ENCODE measurements around the gene RABL6. TPM values are rescaled to one million over a fixed set of nuclear protein-coding genes. Genes with fewer than 3 reads are reported as not detected.
A peak's percentile ranks its signal among the peaks of the same experiment; 100 is the strongest.
"Not testable (repeated sequence)": the region's sequence is repeated elsewhere in the genome, so short reads cannot be mapped to it uniquely, and the experiment has no call there.

Gene RABL6
- total RNA-seq, 1 donor, result 64.8 TPM

- no peak overlapping the region for H3K4me3 ChIP-seq (ENCODE audit: insufficient read depth, low read length)
- peaks cover 6% of the 10 kb centered on the region for H4K20me1 ChIP-seq (ENCODE audit: insufficient read depth, low read length)
- peaks cover 11% of the 10 kb centered on the region for H3K27me3 ChIP-seq (ENCODE audit: insufficient read depth, low read length)
- H3K4me1 ChIP-seq (ENCODE audit: insufficient read depth, low read length), result peaks cover 14% of the 10 kb centered on the region
- no peaks in the 10 kb centered on the region for H3K9me3 ChIP-seq (ENCODE audit: low read depth, low read length)
- H2AFZ ChIP-seq (ENCODE audit: low read length), result no peak overlapping the region
- peak; percentile 97 for DNase-seq (ENCODE audit: insufficient read length, low spot score, missing footprints)
- H3K4me2 ChIP-seq (ENCODE audit: insufficient read depth, low read length), result no peak overlapping the region
- TF ChIP-seq, protein P1, sequence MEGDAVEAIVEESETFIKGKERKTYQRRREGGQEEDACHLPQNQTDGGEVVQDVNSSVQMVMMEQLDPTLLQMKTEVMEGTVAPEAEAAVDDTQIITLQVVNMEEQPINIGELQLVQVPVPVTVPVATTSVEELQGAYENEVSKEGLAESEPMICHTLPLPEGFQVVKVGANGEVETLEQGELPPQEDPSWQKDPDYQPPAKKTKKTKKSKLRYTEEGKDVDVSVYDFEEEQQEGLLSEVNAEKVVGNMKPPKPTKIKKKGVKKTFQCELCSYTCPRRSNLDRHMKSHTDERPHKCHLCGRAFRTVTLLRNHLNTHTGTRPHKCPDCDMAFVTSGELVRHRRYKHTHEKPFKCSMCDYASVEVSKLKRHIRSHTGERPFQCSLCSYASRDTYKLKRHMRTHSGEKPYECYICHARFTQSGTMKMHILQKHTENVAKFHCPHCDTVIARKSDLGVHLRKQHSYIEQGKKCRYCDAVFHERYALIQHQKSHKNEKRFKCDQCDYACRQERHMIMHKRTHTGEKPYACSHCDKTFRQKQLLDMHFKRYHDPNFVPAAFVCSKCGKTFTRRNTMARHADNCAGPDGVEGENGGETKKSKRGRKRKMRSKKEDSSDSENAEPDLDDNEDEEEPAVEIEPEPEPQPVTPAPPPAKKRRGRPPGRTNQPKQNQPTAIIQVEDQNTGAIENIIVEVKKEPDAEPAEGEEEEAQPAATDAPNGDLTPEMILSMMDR (IDR thresholded peaks at IDR 0.05; ENCODE audit: extremely low read depth, low read depth, low read length), result no peak
- H3K36me3 ChIP-seq (ENCODE audit: insufficient read depth, low read length), result no peaks in the 10 kb centered on the region
- no peaks in the 10 kb centered on the region for H3K79me2 ChIP-seq (ENCODE audit: insufficient read depth, low read length)
- H3K27ac ChIP-seq (ENCODE audit: low read depth, low read length), result no peak overlapping the region
These were observed 33.3 kb downstream of the RABL6 start for GRCh38 chr9:136840877-136841645.

DNA sequence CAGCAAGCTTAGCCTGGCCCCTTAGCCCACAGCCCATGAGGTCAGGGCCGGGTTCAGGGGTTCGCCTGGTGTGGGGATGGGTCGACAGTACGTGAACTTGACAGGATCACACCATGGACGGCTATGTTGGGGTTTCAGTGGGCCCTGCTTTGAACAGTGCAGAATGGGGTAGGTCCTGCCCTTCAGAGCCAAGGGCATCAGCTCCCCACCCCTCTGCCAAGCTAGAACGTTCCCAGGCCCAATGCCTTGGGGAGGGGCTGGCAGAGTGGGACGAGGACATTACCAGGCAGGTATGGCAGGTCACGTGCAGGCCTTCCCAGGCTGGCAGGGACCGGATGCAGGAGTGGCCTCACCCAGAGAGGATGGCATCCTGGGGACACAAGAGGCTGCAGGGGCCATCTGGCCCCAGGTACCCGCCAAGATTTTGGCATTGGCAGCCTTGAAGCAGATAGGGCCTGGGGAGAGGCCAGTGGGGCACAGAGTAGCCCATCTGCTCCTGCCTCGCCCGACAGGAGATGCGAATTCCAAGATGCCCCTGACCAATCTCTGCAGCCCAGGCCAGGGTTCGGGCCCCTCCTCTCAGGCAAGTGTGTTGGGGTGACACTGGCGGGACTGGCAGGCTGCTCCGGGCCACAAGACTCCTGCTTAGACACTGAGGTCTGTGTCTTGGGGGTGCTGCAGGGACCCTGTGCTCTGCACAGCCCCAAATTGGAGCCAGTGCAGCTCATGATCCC lies 34.1 kb downstream of the RABL6 start:
- Histone ChIP-seq H3K4me1 (ENCODE audit: insufficient read depth, low read length) (peaks cover 14% of the 10 kb centered on the region), H3K27me3 (ENCODE audit: insufficient read depth, low read length) (peaks cover 16% of the 10 kb centered on the region), H3K4me2 (ENCODE audit: insufficient read depth, low read length) (peak overlapping the region; percentile 81), H3K4me3 (ENCODE audit: insufficient read depth, low read length) (peak overlapping the region; percentile 79)
- H3K27ac ChIP-seq (ENCODE audit: low read depth, low read length); H3K36me3 ChIP-seq (ENCODE audit: insufficient read depth, low read length); DNase-seq (ENCODE audit: insufficient read length, low spot score, missing footprints); H2AFZ ChIP-seq (ENCODE audit: low read length); H3K9me3 ChIP-seq (ENCODE audit: low read depth, low read length); H3K79me2 ChIP-seq (ENCODE audit: insufficient read depth, low read length); H4K20me1 ChIP-seq (ENCODE audit: insufficient read depth, low read length): not testable (repeated sequence)

DNA sequence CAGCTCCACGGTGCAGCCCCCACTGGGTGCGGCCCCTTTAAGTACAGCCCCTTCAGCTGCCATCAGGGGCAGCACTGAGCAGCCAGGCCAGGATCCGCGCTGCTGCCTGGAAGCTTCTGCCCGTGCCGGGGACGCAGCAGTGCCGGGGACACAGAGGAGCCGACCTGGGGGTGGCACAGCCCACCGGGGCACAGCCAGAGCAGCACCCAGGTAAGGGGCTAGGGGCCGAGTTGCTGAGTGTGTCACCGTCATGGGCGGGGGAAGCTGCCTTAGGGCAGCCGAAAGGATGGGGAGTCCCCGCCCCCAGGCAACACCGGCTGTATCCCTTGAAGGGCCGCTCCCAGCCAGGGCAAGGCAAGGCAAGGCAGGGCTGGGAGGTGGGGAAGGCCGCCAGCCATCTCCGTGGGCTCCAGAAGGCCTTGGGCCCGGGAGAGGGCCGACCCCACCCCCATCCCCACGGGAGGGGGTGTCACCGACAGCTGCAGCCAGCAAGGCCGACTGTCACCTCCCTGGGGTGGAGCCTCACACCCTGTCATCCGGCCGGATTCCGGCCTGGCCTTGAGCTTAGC lies 34.7 kb downstream of the RABL6 start, which contains the start of gene AJM1:
AJM1 (plus strand) TSS at position 99 of the 569 bp plus-strand sequence. CDS start 1,937 bp downstream, outside the sequence.
- H2AFZ ChIP-seq (ENCODE audit: low read length), result not testable (repeated sequence)

GRCh38 chr9:136843159-136843800 lies 35.5 kb downstream of the RABL6 start:
- H3K9me3 ChIP-seq (ENCODE audit: low read depth, low read length); H2AFZ ChIP-seq (ENCODE audit: low read length); H3K27ac ChIP-seq (ENCODE audit: low read depth, low read length); H3K4me3 ChIP-seq (ENCODE audit: insufficient read depth, low read length); H3K36me3 ChIP-seq (ENCODE audit: insufficient read depth, low read length); H3K79me2 ChIP-seq (ENCODE audit: insufficient read depth, low read length); DNase-seq (ENCODE audit: insufficient read length, low spot score, missing footprints); H4K20me1 ChIP-seq (ENCODE audit: insufficient read depth, low read length): not testable (repeated sequence)
- Histone ChIP-seq H3K27me3 (ENCODE audit: insufficient read depth, low read length) (peaks cover 16% of the 10 kb centered on the region), H3K4me2 (ENCODE audit: insufficient read depth, low read length) (peak overlapping the region; percentile 9), H3K4me1 (ENCODE audit: insufficient read depth, low read length) (peaks cover 18% of the 10 kb centered on the region)

More for the DNA sequence above, 34.7 kb downstream of the RABL6 start, which contains the start of gene AJM1:
- peak; percentile 99 for DNase-seq (ENCODE audit: insufficient read length, low spot score, missing footprints)
- H3K27me3 ChIP-seq (ENCODE audit: insufficient read depth, low read length), result peaks cover 16% of the 10 kb centered on the region
- peaks cover 14% of the 10 kb centered on the region for H3K4me1 ChIP-seq (ENCODE audit: insufficient read depth, low read length)
- H3K36me3 ChIP-seq (ENCODE audit: insufficient read depth, low read length); H3K27ac ChIP-seq (ENCODE audit: low read depth, low read length); H3K79me2 ChIP-seq (ENCODE audit: insufficient read depth, low read length); H4K20me1 ChIP-seq (ENCODE audit: insufficient read depth, low read length); H3K9me3 ChIP-seq (ENCODE audit: low read depth, low read length): not testable (repeated sequence)
- TF ChIP-seq, protein P1 (IDR thresholded peaks at IDR 0.05; ENCODE audit: extremely low read depth, low read depth, low read length), result peak; percentile 76
- peak within 1 kb of the TSS; percentile 81 for H3K4me2 ChIP-seq (ENCODE audit: insufficient read depth, low read length)
- peak within 1 kb of the TSS; percentile 79 for H3K4me3 ChIP-seq (ENCODE audit: insufficient read depth, low read length)
